A673 (cell line): ENCODE measurements around the gene TDP1.

ENCODE experiments used
- EZH2 ChIP-seq: fragments of 200-600 bp; sonication (generic); IDR thresholded peaks from 2 replicates; pipeline ENCODE4 v1.6.1; 2017; ENCODE audit warnings: borderline replicate concordance, low read depth, mild to moderate bottlenecking, mixed read lengths, antibody characterized with exemption, low read length; ENCODE audit not compliant: poor library complexity, severe bottlenecking
- TF ChIP-seq, protein P1 (sequence below): fragments of 300-800, 200-600 bp; sonication (generic); conservative IDR thresholded peaks from 2 replicates; pipeline ENCODE4 v1.5.1; 2017; ENCODE audit warnings: low read depth, mild to moderate bottlenecking, antibody characterized with exemption, low read length, moderate library complexity, mixed read lengths

DNA sequence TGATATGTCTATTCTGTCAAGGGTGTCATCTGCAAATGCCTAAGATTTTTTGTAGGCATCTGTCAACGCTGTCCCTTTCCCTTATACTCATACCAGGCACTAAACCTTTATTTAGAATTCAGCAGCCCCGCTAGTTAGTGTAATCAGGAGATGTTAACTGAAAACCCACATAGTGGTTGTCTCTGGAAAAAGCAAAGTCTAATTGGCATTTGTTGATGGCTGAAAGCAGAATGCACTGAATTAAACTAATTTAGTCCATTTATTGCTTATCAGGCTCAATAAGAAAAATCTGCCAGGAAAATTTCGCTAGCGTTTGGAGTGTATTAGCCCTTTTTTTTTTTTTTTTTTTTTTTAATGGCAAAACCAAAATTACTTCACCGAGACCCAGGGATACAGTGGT, 34.5 kb downstream of the TDP1 start:
- TF ChIP-seq, protein P1, sequence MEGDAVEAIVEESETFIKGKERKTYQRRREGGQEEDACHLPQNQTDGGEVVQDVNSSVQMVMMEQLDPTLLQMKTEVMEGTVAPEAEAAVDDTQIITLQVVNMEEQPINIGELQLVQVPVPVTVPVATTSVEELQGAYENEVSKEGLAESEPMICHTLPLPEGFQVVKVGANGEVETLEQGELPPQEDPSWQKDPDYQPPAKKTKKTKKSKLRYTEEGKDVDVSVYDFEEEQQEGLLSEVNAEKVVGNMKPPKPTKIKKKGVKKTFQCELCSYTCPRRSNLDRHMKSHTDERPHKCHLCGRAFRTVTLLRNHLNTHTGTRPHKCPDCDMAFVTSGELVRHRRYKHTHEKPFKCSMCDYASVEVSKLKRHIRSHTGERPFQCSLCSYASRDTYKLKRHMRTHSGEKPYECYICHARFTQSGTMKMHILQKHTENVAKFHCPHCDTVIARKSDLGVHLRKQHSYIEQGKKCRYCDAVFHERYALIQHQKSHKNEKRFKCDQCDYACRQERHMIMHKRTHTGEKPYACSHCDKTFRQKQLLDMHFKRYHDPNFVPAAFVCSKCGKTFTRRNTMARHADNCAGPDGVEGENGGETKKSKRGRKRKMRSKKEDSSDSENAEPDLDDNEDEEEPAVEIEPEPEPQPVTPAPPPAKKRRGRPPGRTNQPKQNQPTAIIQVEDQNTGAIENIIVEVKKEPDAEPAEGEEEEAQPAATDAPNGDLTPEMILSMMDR = no peak
- no peak for TF ChIP-seq EZH2
